ENCODE data around the gene INHBB. TPM values are rescaled to one million over a fixed set of nuclear protein-coding genes. Genes with fewer than 3 reads are reported as not detected.

INHBB gene
- total RNA-seq, 1 donor from 2014 or later, result 2.8 TPM

DNA sequence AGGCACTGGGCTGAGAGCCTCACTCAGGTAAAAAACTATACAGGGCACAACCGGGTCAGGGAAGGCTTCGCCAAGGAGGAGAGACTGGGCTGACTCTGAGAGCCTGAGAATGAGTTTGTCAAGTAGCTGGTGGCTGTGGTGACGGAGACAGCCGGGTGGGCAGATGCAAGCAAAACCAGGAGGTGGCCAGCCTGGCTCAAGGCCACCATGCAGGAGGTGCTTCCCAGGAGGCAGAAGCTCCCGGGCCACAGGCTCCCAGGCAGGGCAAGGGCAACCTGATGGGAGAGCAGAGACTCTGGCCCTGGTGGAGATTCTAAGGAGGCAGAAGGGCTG is 2.9 kb upstream of the INHBB start:
- no peak for DNase-seq

DNA sequence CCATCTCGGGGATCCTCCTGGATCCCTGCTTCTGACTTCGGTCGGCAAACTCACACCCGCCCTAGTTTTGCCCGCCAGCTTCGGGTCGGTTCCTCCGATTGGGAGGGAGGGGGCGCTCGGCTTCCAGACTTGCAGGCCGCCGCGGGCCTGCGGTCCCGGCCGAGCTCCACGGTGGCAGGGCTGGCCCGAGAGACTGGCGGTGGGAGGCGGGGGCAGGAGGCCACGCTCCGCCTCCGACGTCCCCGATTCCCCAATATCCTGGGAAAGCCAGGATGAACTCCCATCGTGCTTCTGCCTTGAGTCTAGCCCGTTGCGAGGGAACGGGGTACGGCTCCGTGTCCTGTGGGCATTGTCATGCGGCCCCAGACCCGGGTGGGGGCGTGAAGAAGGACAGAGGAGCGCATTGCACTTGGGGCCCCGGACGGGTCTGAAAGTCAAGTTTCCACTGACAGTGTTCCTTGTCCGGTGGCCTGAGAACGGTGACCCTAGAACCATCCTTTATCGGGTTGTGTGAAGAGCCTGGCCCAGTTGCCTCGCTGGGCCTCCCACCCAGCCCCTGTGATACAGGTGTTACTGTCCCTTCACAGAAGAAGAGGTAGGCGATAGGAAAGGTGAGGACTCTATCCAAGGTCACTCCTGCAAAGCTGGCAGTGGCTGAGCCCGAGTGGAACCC is 2.4 kb upstream of the INHBB start:
- DNase-seq, result peak; percentile 89

DNA sequence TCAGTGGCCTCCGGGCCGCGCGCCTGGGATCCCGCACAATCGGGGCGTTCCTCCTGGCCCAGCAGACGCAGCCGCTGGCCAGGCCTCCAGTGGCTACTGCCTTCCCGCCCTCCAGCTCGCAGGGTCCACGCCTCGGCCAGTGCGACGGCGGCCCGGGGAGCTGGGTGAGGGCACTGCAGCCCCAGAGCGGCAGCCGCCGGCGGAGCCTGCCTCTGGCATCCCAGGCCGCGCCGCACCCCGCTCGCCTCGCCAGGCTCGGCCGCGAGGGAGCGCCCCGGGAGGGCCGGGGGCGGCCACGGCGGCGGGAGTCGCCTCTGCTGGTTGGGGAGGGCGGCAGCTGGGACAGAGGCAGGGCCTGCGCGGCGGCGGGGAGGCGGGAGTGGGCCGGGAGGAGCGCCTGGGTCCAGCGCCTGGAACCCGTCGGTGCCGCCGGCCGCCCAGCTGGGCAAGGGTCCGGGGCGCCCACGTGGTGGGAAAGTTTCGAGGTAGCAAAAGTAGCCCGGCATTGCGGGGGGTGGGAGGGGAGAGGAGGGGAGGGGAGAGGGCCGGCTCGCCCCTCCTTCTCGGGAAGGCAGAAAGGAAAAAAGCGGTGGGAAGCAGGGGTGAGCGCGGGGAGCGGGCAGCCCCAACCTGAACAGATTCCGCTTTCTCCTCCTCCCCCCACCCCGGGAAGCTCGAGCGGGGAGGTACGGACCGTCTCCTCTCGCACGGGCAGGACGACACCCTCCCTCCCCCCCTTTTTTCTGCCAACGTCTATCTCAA is 1.5 kb upstream of the INHBB start:
- DNase-seq, result no peak

DNA sequence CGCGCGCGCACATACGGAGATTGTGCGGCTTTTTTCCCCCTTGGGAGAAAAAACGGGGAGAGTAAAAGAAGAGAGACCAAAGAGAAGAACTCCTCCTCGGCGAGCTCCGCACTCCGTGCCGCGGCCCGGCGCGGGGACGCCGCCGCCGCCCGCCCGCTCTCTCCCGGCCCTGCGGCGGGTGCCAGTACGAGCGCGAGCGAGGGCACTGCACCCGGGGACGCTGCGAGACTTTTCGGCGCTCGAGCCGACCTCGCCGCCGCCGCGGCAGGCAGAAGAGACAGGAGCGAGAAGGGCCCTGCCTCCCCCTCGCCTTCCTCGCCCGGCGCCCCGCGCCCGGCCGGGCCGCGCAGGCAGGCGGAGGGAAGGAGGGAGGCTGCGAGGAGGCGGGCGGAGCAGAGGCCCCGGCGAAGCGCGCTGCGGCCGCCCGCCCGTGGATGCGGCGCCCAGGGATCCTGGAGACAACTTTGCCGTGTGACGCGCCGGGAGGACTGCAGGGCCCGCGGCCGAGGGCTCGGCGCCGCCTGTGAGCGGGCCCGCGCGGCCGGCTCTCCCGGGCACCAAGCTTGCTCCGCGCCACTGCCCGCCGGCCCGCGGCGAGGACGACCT is 857 bp upstream of the INHBB start:
- no peak for DNase-seq

DNA sequence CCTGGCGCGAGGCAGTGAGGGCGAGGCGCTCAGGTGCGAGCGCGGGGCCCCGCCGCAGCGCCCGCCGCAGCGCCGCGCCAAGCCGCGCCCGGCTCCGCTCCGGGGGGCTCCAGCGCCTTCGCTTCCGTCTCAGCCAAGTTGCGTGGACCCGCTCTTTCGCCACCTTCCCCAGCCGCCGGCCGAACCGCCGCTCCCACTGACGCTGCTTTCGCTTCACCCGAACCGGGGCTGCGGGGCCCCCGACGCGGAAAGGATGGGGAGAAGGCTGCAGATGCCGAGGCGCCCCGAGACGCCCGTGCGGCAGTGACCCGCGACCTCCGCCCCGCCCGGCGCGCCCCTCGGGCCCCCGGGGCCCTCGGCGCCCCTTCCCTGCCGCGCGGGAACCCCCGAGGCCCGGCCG is 328 bp upstream of the INHBB start:
- no peak for DNase-seq

DNA sequence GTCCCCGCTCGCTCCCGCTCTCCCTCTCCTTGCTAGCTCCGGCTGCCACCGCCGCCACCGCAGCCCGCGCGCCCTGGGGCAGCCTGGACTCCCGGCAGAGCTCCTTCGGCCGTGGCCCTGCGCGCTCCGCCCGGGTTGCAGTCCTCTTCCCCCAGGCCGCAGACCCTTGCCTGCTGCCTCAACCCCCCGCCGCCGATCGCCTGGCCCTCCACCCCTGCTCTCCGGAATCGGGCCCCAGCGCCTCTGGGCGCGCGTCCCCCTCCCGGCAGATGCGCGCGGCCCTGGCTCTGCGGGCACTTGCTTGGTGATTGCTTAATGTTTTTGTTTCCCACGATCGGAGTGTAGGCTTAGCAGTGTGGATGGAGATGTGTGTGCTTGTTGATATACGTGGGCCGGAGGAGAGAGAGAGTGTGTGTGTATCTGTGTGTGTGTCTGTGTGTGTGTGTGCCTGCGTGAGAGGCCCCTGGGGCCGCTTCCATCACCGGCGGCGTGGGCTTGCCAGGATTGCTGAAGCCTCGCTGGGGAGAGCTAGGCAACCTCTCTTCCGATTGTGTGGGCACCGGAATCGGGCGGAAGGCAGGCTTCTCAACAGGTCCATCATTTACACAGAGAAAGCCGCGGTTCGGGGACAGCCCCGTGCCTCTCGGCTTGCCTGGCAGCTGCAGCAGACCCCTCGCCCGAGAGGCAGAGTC is 877 bp downstream of the INHBB start:
- DNase-seq, result no peak

DNA sequence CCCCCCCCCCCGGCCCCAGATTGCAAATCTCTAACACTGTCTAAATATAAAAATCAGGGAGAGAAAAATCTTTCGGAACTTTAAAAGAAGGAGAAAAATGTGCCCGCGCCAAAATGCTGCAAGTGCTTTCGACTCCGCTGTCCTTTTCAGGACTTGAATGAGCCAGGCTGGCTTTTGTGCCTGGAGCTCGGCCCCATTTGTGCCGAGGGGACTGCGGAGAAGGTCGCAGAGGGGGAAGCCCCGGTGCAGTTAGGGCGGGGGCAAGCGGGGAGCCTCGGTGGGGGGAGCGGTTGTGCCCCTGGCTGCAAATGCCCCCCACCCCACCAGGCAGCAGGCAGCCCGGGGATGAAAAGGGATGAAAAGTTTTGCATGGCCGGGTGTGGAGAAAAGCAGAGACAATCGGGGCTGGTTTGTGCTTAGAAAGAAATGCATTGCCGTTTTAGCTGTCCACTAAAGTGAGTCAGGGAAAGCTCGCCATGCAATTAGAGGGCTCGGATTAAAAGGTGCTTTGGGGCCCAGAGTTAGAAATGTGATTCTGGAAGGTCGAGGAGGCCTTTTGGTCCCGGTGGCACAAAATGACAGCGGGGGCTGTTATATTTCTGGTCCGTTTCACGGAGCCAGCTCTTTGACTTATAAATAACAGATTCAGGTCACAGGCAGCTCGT is 1.6 kb downstream of the INHBB start:
- peak; percentile 51 for DNase-seq

DNA sequence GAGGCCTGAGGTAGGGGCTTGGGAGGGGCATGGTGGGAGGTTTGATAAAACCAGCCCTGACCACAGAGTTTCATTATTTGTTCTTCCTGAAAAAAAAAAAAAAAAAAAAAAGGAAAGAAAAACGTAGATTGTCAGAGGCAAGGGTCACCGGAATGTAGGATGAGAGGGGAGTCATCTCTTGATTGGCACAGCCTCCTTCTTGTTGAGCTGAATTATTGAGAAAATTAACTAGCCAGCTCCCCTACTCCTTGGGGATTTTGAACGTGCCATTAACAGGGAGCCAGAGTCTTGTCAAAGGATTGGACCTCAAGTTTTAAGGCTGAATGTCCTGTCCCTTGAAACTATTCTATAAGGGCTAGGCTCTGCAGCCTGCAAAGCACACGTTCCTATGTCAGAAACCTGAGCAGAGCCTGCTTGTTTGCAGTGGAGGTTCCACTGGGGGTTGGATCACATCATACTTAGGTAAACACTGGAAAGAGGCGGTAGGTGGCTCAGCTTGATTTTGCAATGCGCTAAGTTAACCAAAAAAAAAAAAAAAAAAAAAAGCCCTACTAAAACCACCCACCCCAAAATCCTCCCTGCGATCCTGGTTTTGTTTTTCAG is 2.3 kb downstream of the INHBB start:
- peak; percentile 55 for DNase-seq

DNA sequence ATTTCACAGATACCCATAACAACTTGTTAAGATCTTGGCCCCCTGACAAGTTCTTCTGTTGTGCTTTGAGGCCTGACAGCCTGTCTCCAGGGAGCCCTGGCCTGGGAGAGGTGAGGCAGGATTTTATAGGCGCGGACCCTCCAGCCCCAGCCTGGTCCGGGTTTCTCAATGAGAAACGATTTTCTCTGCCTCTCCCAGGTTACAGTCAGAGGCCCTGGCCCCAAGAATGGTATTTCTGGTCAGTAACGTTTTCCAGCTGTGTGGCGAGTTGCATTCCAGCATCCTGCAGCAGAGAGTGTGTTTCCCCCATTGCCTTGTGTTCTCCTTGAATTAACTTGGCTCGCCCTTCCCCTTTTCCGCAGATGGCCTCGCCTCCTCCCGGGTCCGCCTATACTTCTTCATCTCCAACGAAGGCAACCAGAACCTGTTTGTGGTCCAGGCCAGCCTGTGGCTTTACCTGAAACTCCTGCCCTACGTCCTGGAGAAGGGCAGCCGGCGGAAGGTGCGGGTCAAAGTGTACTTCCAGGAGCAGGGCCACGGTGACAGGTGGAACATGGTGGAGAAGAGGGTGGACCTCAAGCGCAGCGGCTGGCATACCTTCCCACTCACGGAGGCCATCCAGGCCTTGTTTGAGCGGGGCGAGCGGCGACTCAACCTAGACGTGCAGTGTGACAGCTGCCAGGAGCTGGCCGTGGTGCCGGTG is 3.0 kb downstream of the INHBB start:
- peak; percentile 48 for DNase-seq

DNA sequence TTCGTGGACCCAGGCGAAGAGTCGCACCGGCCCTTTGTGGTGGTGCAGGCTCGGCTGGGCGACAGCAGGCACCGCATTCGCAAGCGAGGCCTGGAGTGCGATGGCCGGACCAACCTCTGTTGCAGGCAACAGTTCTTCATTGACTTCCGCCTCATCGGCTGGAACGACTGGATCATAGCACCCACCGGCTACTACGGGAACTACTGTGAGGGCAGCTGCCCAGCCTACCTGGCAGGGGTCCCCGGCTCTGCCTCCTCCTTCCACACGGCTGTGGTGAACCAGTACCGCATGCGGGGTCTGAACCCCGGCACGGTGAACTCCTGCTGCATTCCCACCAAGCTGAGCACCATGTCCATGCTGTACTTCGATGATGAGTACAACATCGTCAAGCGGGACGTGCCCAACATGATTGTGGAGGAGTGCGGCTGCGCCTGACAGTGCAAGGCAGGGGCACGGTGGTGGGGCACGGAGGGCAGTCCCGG is 3.5 kb downstream of the INHBB start:
- no peak for DNase-seq

DNA sequence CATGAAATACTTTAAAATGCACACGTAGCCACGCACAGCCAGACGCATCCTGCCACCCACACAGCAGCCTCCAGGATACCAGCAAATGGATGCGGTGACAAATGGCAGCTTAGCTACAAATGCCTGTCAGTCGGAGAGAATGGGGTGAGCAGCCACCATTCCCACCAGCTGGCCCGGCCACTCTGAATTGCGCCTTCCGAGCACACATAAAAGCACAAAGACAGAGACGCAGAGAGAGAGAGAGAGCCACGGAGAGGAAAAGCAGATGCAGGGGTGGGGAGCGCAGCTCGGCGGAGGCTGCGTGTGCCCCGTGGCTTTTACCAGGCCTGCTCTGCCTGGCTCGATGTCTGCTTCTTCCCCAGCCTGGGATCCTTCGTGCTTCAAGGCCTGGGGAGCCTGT is 4.1 kb downstream of the INHBB start:
- DNase-seq, result no peak

DNA sequence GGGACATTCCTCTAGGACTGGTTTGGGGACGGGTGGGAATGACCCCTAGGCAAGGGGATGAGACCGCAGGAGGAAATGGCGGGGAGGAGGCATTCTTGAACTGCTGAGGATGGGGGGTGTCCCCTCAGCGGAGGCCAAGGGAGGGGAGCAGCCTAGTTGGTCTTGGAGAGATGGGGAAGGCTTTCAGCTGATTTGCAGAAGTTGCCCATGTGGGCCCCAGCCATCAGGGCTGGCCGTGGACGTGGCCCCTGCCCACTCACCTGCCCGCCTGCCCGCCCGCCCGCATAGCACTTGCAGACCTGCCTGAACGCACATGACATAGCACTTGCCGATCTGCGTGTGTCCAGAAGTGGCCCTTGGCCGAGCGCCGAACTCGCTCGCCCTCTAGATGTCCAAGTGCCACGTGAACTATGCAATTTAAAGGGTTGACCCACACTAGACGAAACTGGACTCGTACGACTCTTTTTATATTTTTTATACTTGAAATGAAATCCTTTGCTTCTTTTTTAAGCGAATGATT is 4.9 kb downstream of the INHBB start:
- DNase-seq, result no peak

DNA sequence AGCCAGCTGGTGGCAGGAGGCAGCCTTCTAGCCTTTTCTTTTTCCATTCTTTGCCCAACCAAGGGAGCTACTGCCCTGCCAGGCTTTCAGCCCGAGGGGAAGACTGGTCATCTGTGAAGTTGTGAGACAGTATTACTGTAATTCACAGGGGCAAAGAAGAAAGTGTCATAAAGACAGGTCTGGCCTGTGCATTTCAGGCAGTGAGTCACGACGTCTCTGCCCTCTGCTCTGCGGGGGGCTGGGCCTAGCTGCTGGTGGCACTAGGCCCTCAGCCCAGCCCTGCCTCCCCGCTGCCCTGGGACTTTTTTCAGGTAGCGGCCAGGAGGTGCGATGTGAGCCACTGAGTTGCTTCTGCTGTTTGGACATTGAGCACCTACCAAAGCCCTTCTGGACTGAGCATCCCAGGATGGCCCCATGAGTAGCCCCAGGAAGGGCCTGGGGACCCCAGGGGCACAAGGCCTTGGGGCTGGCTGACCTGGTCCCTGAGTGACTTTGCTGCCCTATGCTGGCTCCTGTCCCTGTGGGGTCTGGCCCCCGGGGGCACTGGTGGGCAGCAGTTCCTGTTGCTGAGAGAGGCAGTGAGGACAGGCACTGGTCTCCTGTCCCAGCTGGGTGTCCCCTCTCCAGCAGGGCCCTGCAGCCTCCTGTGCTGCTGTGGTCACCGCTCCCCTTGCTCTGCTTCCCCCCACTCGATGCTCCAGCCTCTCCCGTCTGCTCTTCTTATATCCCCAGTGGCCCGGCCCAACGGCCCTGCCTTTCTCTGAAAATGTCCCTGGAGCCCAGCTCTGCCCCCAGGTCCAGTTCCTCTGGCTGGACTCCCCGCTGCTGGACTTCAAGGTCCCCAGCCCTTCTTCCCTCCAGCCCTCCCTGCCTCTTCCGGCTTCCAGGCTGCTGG is 7.0 kb downstream of the INHBB start:
- DNase-seq, result no peak

DNA sequence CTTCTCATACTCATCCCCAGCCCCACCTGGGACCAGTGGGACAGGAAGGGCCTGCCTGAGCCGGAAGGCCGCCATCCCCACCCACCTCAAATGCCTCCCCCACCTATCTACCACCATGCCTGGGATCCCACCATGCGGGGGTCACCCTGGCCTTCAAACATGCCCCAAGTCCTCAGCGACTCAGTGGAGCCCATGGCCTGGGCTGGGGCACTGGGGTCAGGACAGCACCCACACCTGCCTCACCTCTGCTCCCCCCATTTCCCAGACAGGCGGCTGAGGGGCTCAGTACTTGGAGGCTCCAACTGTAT is 7.6 kb downstream of the INHBB start:
- no peak for DNase-seq

DNA sequence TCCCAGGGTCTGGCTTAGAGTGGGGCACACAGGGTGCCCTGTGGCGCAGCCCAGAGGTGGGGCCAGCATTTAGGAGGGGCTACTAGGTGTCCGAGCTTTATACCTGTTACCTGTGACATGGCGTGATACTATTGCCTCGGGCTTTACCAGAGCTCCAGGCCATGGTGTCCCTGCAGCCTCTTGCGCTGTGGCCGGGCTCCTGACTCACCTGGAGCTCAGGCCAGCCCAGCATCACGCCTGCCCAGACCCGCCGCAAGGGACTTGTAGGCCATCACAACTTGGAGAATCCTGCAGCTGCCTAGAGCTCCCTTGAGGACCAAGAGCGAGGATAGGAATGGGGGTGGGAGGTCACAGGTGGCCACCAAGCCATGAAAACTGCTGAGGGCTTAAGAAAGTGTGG is 8.0 kb downstream of the INHBB start:
- DNase-seq, result no peak

DNA sequence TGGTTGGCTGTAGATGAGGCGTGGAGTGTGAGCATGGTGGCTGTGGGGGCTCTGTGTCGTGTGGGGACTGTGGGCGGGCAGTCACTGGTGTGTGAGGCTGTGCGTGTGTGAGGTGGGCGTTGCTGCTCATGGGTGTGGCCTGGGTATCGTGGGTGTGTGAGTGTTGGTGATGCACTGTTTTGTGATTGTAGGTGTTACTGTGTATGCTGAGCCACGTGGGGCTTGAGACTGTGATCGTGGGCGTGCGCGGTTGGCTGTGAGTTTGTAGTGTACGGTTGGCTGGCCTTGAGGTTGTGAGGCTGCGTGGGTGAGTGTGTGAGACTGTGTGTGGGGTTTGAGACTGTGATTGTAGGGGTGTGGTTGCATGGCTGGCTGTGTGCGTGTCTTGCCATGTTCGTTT is 8.5 kb downstream of the INHBB start:
- no peak for DNase-seq

DNA sequence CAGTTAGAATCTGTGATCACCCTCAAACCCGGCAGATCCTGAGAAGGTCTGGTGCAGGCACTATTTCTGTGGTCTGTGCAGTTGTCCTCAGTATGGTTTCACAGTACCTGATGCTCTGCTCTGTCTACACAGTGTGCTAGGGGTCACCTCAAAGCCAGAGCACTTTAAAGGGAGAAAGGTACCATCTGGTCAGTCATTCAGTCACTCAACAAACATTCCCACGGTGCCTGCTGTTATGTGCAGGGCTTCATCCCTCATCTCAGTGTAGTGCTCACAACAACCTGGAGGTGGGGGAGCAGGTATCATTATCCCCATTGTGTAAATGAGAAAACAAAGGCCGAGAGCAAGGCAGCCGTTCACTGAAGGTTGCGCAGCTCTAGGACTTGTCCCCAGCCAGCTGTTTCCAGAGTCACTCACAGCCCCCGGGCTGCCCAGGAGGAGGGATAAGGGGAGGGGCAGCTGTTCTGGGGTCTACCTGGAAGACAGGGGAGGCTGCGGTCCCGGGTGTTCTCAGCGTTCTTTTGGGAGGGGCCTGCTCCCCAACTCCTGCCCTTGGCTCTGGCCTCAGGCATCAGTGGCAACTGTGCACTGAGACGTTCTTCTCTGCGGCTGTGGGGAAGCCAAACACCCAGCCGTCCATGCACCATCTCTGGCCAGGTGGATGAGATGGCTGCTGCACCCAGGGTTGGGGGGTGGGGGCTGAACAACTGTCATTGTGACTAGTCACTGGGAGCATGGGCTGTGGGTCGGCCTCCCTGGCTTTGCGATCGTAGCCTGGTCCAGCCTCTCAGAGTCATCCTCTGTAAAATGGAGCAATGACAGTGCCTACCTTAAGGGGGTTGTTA is 9.2 kb downstream of the INHBB start:
- no peak for DNase-seq

DNA sequence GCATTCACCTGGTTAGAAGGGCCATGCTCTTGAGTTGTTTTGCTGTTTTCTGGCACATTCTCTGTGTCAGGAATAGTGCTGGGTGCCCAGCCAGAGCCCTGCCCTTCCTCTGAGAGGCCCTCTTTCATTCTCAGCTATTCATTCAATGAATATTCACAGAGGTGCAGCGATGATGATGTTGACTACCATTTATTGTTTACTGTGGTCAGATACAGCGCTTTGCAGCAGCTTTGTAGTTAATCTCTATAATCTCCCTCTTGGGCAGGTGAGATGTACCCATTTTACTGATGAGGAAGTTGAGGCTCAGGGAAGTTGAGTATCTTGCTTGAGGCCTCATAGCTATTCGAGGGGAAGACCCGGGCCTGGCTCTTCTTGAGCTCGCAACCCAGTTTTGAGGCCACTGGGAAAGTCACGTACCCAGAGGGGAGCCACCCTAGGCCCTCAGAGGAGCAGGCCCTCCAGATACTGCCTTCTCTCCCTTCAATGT is 9.9 kb downstream of the INHBB start:
- no peak for DNase-seq

DNA sequence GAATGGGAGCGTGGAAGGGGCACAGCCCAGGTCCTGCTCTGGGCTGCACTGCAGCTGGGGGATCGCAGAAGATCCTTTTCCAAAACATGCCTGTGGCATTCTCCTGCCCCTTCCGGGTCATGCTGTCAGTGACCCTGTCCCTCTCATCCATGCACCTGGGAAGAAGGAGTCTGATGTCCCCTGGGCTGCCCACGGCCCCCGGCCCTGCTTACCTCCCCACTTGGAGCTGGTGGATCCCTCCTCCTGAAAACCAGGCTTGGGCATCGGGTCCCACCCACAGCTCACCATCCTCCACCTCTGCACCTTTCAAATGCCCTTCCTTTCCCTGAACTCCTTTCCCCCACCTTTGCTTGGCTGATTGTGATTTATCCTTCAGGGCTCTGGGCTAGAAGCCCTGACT is 11.8 kb downstream of the INHBB start:
- no peak for DNase-seq
